Measurements from ENCODE around the gene RPL36A.

Gene RPL36A

GRCh38 chrX:101407167-101407747, 16.4 kb downstream of the RPL36A start:
- Mint-ChIP-seq H3K9me3 (peaks cover 0 to 2% of the 10 kb centered on the region in 2 donors), H3K4me1 (peaks cover 13 to 23% of the 10 kb centered on the region in 2 donors), H3K4me3 (peak overlapping the region; percentile 91 to 95), H3K36me3 (peaks cover 11 to 24% of the 10 kb centered on the region in 2 donors), H3K27me3 (no peaks in the 10 kb centered on the region), H3K27ac (peak overlapping the region; percentile 95)
- ATAC-seq (replicated peaks) = peak; percentile 21 to 28
- DNase-seq = no peak

- ATAC-seq (replicated peaks) (peak; percentile 88 to 91), DNase-seq (peak; percentile 88)
- H3K36me3 Mint-ChIP-seq = peaks cover 17 to 26% of the 10 kb centered on the region in 2 donors
- H3K4me1 Mint-ChIP-seq = peaks cover 19 to 30% of the 10 kb centered on the region in 2 donors
- H3K4me3 Mint-ChIP-seq = peak within 1 kb of the TSS; percentile 91 to 95
- peaks cover 2 to 5% of the 10 kb centered on the region in 2 donors for H3K9me3 Mint-ChIP-seq
- H3K27me3 Mint-ChIP-seq = no peaks in the 10 kb centered on the region
- H3K27ac Mint-ChIP-seq = peak within 1 kb of the TSS; percentile 95
Measured at GRCh38 chrX:101407748-101408531, 17.1 kb downstream of the RPL36A start, which contains the start of the genes GLA and HNRNPH2. GLA (minus strand) TSS chrX:101407925; CDS start chrX:101407903, 22 bp downstream. HNRNPH2 (plus strand) TSS chrX:101408222; CDS start chrX:101411989, 3,767 bp downstream.

- peaks cover 20 to 29% of the 10 kb centered on the region in 2 donors for H3K36me3 Mint-ChIP-seq
- DNase-seq (no peak), ATAC-seq (replicated peaks) (no peak)
- no peaks in the 10 kb centered on the region for H3K27me3 Mint-ChIP-seq
- H3K27ac Mint-ChIP-seq = peak overlapping the region; percentile 95
- peaks cover 24 to 34% of the 10 kb centered on the region in 2 donors for H3K4me1 Mint-ChIP-seq
- peak overlapping the region; percentile 91 to 95 for H3K4me3 Mint-ChIP-seq
- H3K9me3 Mint-ChIP-seq = peaks cover 2 to 5% of the 10 kb centered on the region in 2 donors
Measured at GRCh38 chrX:101408532-101408841, 17.7 kb downstream of the RPL36A start.

GRCh38 chrX:101409043-101409442, 18.2 kb downstream of the RPL36A start:
- DNase-seq (no peak), ATAC-seq (replicated peaks) (no peak)
- peaks cover 19 to 27% of the 10 kb centered on the region in 2 donors for H3K36me3 Mint-ChIP-seq
- peaks cover 2 to 5% of the 10 kb centered on the region in 2 donors for H3K9me3 Mint-ChIP-seq
- H3K4me1 Mint-ChIP-seq = peaks cover 23 to 34% of the 10 kb centered on the region in 2 donors
- H3K27ac Mint-ChIP-seq = peak overlapping the region; percentile 77
- peak overlapping the region; percentile 71 to 73 for H3K4me3 Mint-ChIP-seq
- H3K27me3 Mint-ChIP-seq = no peaks in the 10 kb centered on the region

- Mint-ChIP-seq H3K9me3 (peaks cover 2 to 5% of the 10 kb centered on the region in 2 donors), H3K27ac (peak overlapping the region; percentile 47), H3K4me1 (peaks cover 26 to 42% of the 10 kb centered on the region in 2 donors), H3K36me3 (peaks cover 18 to 26% of the 10 kb centered on the region in 2 donors), H3K4me3 (peak overlapping the region; percentile 41 to 63), H3K27me3 (no peaks in the 10 kb centered on the region)
- ATAC-seq (replicated peaks) (no peak), DNase-seq (no peak)
Measured at GRCh38 chrX:101410461-101410860, 19.6 kb downstream of the RPL36A start.

GRCh38 chrX:101411984-101412383, 21.2 kb downstream of the RPL36A start:
- Mint-ChIP-seq H3K4me1 (peaks cover 32 to 41% of the 10 kb centered on the region in 2 donors), H3K36me3 (peaks cover 18 to 23% of the 10 kb centered on the region in 2 donors), H3K9me3 (peaks cover 2 to 5% of the 10 kb centered on the region in 2 donors), H3K27ac (peak overlapping the region; percentile 92), H3K27me3 (peaks cover 0 to 4% of the 10 kb centered on the region in 2 donors), H3K4me3 (peak overlapping the region in 1 of 2 donors; percentile 44)
- DNase-seq (no peak), ATAC-seq (replicated peaks) (no peak)

GRCh38 chrX:101415180-101416145, 24.7 kb downstream of the RPL36A start:
- H3K27ac Mint-ChIP-seq = peak overlapping the region; percentile 82
- ATAC-seq (replicated peaks) (peak; percentile 63 to 69), DNase-seq (peak; percentile 31)
- peaks cover 16 to 20% of the 10 kb centered on the region in 2 donors for H3K36me3 Mint-ChIP-seq
- peaks cover 2 to 5% of the 10 kb centered on the region in 2 donors for H3K9me3 Mint-ChIP-seq
- peaks cover 33 to 55% of the 10 kb centered on the region in 2 donors for H3K4me1 Mint-ChIP-seq
- H3K27me3 Mint-ChIP-seq = peaks cover 0 to 12% of the 10 kb centered on the region in 2 donors
- peak overlapping the region; percentile 27 to 48 for H3K4me3 Mint-ChIP-seq

- no peak overlapping the region for H3K27ac Mint-ChIP-seq
- peak overlapping the region in 1 of 2 donors; percentile 30 for H3K4me3 Mint-ChIP-seq
- H3K9me3 Mint-ChIP-seq = peaks cover 2 to 5% of the 10 kb centered on the region in 2 donors
- ATAC-seq (replicated peaks) = no peak
- peaks cover 16 to 21% of the 10 kb centered on the region in 2 donors for H3K36me3 Mint-ChIP-seq
- H3K27me3 Mint-ChIP-seq = peaks cover 0 to 12% of the 10 kb centered on the region in 2 donors
- peaks cover 29 to 51% of the 10 kb centered on the region in 2 donors for H3K4me1 Mint-ChIP-seq
- DNase-seq = no peak
Measured at GRCh38 chrX:101416691-101417090, 25.9 kb downstream of the RPL36A start.

- Mint-ChIP-seq H3K9me3 (peaks cover 2 to 4% of the 10 kb centered on the region in 2 donors), H3K4me3 (peak overlapping the region in 1 of 2 donors; percentile 94), H3K36me3 (peaks cover 11 to 16% of the 10 kb centered on the region in 2 donors), H3K27me3 (peaks cover 0 to 12% of the 10 kb centered on the region in 2 donors), H3K4me1 (peaks cover 24 to 46% of the 10 kb centered on the region in 2 donors), H3K27ac (peak overlapping the region; percentile 99)
- no peak for DNase-seq
- no peak for ATAC-seq (replicated peaks)
Measured at GRCh38 chrX:101417190-101417589, 26.4 kb downstream of the RPL36A start.

- Mint-ChIP-seq H3K36me3 (peaks cover under 1 to 6% of the 10 kb centered on the region in 2 donors), H3K27ac (peak overlapping the region; percentile 99), H3K9me3 (no peaks in the 10 kb centered on the region), H3K4me1 (peaks cover 16 to 35% of the 10 kb centered on the region in 2 donors), H3K4me3 (peak overlapping the region; percentile 94), H3K27me3 (peaks cover 0 to 12% of the 10 kb centered on the region in 2 donors)
- peak; percentile 57 to 66 for ATAC-seq (replicated peaks)
- peak; percentile 22 for DNase-seq
Measured at GRCh38 chrX:101417981-101418841, 27.4 kb downstream of the RPL36A start.

GRCh38 chrX:101419489-101419888, 28.7 kb downstream of the RPL36A start:
- DNase-seq = no peak
- Mint-ChIP-seq H3K4me1 (peaks cover 13 to 33% of the 10 kb centered on the region in 2 donors), H3K9me3 (no peaks in the 10 kb centered on the region), H3K27ac (no peak overlapping the region), H3K36me3 (peaks cover 0 to 6% of the 10 kb centered on the region in 2 donors), H3K4me3 (no peak overlapping the region), H3K27me3 (peaks cover 0 to 12% of the 10 kb centered on the region in 2 donors)
- no peak for ATAC-seq (replicated peaks)

- no peak for ATAC-seq (replicated peaks)
- no peak for DNase-seq
- Mint-ChIP-seq H3K36me3 (peaks cover 9 to 17% of the 10 kb centered on the region in 2 donors), H3K4me3 (no peak overlapping the region), H3K9me3 (no peaks in the 10 kb centered on the region), H3K27ac (no peak overlapping the region), H3K4me1 (peaks cover 10 to 15% of the 10 kb centered on the region in 2 donors), H3K27me3 (no peaks in the 10 kb centered on the region)
Measured at GRCh38 chrX:101427954-101428353, 37.1 kb downstream of the RPL36A start.

- no peaks in the 10 kb centered on the region for H3K9me3 Mint-ChIP-seq
- peaks cover 9 to 13% of the 10 kb centered on the region in 2 donors for H3K36me3 Mint-ChIP-seq
- H3K27me3 Mint-ChIP-seq = no peaks in the 10 kb centered on the region
- peaks cover 10 to 15% of the 10 kb centered on the region in 2 donors for H3K4me1 Mint-ChIP-seq
- H3K27ac Mint-ChIP-seq = peak overlapping the region; percentile 51
- DNase-seq (no peak), ATAC-seq (replicated peaks) (peak; percentile 79 to 83)
- peak overlapping the region in 1 of 2 donors; percentile 44 for H3K4me3 Mint-ChIP-seq
Measured at GRCh38 chrX:101429934-101430333, 39.1 kb downstream of the RPL36A start.
